ENCODE data around the gene HAGH.

GRCh38 chr16:1790611-1791255 is 35.9 kb downstream of the HAGH start:
- TF ChIP-seq, protein P1, sequence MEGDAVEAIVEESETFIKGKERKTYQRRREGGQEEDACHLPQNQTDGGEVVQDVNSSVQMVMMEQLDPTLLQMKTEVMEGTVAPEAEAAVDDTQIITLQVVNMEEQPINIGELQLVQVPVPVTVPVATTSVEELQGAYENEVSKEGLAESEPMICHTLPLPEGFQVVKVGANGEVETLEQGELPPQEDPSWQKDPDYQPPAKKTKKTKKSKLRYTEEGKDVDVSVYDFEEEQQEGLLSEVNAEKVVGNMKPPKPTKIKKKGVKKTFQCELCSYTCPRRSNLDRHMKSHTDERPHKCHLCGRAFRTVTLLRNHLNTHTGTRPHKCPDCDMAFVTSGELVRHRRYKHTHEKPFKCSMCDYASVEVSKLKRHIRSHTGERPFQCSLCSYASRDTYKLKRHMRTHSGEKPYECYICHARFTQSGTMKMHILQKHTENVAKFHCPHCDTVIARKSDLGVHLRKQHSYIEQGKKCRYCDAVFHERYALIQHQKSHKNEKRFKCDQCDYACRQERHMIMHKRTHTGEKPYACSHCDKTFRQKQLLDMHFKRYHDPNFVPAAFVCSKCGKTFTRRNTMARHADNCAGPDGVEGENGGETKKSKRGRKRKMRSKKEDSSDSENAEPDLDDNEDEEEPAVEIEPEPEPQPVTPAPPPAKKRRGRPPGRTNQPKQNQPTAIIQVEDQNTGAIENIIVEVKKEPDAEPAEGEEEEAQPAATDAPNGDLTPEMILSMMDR (IDR thresholded peaks at IDR 0.05; ENCODE audit: insufficient read depth, low read depth, low read length): no peak
- no peak for TF ChIP-seq EZH2 (IDR thresholded peaks at IDR 0.05; ENCODE audit: insufficient read depth, low read length)
